ENCODE data around the gene WDR87.
"Not testable (repeated sequence)": the region's sequence is repeated elsewhere in the genome, so short reads cannot be mapped to it uniquely, and the experiment has no call there.

Gene WDR87

DNA sequence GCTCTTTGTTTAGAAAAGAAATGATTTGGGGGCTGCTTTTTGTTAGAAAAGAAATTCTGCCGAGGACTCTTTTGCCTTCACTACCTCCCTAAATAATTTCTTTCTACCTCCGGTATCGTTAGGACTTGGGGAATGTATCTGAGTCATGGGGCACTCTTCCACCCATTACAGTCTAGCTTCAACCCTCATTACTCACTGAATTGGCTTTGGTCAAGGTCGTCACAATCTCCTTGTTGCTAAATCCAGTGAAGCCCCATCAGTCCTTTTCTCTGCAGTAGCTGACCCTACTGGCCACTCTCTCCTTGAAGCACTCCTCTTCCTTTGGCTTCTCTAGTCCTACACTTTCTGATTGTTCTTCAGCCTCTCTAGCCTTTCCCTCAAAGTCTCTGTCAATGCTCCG is 34.0 kb downstream of the WDR87 start:
- no peak for DNase-seq (ENCODE audit: low read depth)
- TF ChIP-seq, protein P1, sequence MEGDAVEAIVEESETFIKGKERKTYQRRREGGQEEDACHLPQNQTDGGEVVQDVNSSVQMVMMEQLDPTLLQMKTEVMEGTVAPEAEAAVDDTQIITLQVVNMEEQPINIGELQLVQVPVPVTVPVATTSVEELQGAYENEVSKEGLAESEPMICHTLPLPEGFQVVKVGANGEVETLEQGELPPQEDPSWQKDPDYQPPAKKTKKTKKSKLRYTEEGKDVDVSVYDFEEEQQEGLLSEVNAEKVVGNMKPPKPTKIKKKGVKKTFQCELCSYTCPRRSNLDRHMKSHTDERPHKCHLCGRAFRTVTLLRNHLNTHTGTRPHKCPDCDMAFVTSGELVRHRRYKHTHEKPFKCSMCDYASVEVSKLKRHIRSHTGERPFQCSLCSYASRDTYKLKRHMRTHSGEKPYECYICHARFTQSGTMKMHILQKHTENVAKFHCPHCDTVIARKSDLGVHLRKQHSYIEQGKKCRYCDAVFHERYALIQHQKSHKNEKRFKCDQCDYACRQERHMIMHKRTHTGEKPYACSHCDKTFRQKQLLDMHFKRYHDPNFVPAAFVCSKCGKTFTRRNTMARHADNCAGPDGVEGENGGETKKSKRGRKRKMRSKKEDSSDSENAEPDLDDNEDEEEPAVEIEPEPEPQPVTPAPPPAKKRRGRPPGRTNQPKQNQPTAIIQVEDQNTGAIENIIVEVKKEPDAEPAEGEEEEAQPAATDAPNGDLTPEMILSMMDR (IDR thresholded peaks at IDR 0.05; ENCODE audit: control insufficient read depth, insufficient read depth, low read depth, low read length, missing control alignments): no peak
- H3K4me3 ChIP-seq (ENCODE audit: control insufficient read depth, low read depth, low read length): no peak overlapping the region

- TF ChIP-seq, protein P1 (IDR thresholded peaks at IDR 0.05; ENCODE audit: control insufficient read depth, insufficient read depth, low read depth, low read length, missing control alignments): no peak
- DNase-seq (ENCODE audit: low read depth): no peak
- H3K4me3 ChIP-seq (ENCODE audit: control insufficient read depth, low read depth, low read length): no peak overlapping the region
Observed at GRCh38 chr19:37869766-37870340, 36.5 kb downstream of the WDR87 start.

DNA sequence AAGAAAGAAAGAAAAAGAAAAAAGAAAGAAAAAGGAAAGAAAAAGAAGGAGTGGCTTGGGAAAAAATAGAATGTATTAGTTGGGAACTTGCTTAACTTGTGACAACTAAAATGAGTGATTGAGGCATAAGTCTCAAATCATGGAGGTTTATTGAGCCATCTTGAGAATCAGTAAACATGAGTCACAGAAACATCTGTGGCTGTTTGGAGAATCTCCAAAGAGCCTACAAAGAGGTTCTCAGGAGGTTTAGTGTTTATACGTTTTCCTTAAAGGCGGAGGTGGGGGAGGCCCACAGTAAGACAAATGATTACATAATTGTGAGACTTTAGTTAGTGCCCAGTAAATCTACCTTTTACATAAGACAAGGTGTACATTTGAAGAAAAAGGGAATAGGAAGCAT is 38.6 kb downstream of the WDR87 start:
- no peak overlapping the region for H3K4me3 ChIP-seq (ENCODE audit: control insufficient read depth, low read depth, low read length)
- peak; percentile 37 for DNase-seq (ENCODE audit: low read depth)
- TF ChIP-seq, protein P1 (IDR thresholded peaks at IDR 0.05; ENCODE audit: control insufficient read depth, insufficient read depth, low read depth, low read length, missing control alignments): no peak

DNA sequence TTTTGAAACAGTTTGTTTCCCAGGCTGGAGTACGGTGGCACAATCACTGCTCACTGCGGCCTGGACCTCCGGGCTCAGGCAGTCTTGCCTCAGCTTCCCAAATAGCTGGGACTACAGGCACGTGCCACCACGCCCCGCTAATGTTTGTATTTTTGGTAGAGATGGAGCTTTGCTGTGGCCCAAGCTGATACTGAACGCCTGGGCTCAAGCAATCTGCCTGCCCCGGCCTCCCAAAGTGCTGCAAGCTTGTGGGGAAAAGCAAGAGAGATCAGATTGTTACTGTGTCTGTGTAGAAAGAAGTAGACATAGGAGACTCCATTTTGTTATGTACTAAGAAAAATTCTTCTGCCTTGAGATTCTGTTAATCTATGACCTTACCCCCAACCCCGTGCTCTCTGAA is 40.5 kb downstream of the WDR87 start:
- DNase-seq (ENCODE audit: low read depth); H3K4me3 ChIP-seq (ENCODE audit: control insufficient read depth, low read depth, low read length): not testable (repeated sequence)

- DNase-seq (ENCODE audit: low read depth): no peak
- TF ChIP-seq, protein P1 (IDR thresholded peaks at IDR 0.05; ENCODE audit: control insufficient read depth, insufficient read depth, low read depth, low read length, missing control alignments): no peak
- no peak overlapping the region for H3K4me3 ChIP-seq (ENCODE audit: control insufficient read depth, low read depth, low read length)
Observed at GRCh38 chr19:37864501-37864900, 41.9 kb downstream of the WDR87 start.

DNA sequence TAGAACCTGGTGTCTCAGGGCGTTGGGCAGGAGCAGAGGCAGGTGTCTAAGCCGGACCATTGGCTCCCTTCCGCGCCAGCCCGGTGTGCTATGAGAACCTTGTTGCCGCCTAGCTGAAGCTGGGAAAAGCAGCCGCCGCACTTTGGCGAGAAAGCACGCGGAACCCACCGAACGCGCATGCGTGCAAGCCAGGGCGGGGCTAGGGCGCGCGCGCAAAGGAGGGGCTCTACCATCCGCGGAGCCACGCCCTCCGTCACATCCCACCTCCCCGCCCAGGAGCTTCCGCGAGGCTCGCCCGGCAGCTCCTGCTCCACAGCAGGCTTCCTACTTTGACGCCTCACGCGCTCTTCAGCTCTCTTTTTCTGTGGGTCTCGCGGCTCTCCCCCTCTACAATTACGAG is 51.3 kb downstream of the WDR87 start:
- H3K4me3 ChIP-seq (ENCODE audit: control insufficient read depth, low read depth, low read length): no peak overlapping the region
- TF ChIP-seq, protein P1 (IDR thresholded peaks at IDR 0.05; ENCODE audit: control insufficient read depth, insufficient read depth, low read depth, low read length, missing control alignments): no peak
- no peak for DNase-seq (ENCODE audit: low read depth)

DNA sequence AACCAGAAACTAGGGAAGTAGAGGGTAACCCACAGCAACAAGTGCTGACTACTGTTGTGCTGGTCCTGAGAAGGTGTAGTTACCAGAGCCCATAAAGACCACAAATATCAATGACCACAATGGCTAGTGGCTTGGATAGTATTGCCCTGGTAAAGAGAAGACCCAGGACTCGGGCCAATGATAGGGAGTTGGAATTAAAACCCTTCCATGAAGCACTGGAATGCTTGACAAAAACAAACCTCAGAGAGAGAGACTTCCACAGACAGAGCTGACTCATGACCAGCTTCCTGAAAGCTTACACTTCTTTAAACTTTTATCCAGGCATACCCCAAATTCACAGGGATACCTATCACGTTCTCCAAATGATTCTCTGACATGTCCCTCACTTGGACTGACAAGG is 60.5 kb downstream of the WDR87 start:
- DNase-seq (ENCODE audit: low read depth): no peak
- TF ChIP-seq, protein P1 (IDR thresholded peaks at IDR 0.05; ENCODE audit: control insufficient read depth, insufficient read depth, low read depth, low read length, missing control alignments): no peak
- no peak overlapping the region for H3K4me3 ChIP-seq (ENCODE audit: control insufficient read depth, low read depth, low read length)
